Astrocyte (in vitro differentiated cells and primary cell): ENCODE data around the gene FAM168A. TPM values are rescaled to one million over a fixed set of nuclear protein-coding genes. Genes with fewer than 3 reads are reported as not detected.

Experiments
- DNase-seq: peaks from one replicate; pipeline ENCODE4 v3.0.0-alpha.2; 2010; ENCODE audit warnings: low read depth
- FAIRE-seq: peaks from 2 replicates; lab custom pipeline; 2011; peaks lifted over from hg19 to GRCh38; lab: Jason Lieb, UNC
- H2AFZ ChIP-seq: 2 replicates; pipeline ENCODE4 v1.6.0; 2012; ENCODE audit warnings: low read depth, low read length, inconsistent platforms
- H3K27ac ChIP-seq: 2 replicates; pipeline ENCODE4 v1.5.1; 2011; ENCODE audit warnings: low read depth, low read length, inconsistent platforms
- H3K27me3 ChIP-seq: 2 replicates; pipeline ENCODE4 v1.6.0; 2011; ENCODE audit warnings: low read length, inconsistent platforms; ENCODE audit not compliant: insufficient read depth
- H3K36me3 ChIP-seq: 2 replicates; pipeline ENCODE4 v1.5.1; 2011; ENCODE audit warnings: low read length, inconsistent platforms; ENCODE audit not compliant: insufficient read depth
- H3K4me1 ChIP-seq: 2 replicates; pipeline ENCODE4 v1.5.1; 2011; ENCODE audit warnings: low read length, inconsistent platforms; ENCODE audit not compliant: insufficient read depth
- H3K4me2 ChIP-seq: 2 replicates; pipeline ENCODE4 v1.6.0; 2012; ENCODE audit warnings: low read length, inconsistent platforms
- H3K4me3 ChIP-seq: 2 replicates; pipeline ENCODE4 v1.5.1; 2011; ENCODE audit warnings: low read depth, mild to moderate bottlenecking, low read length, inconsistent platforms; ENCODE audit not compliant: insufficient read depth
- H3K79me2 ChIP-seq: 2 replicates; pipeline ENCODE4 v1.6.0; 2012; ENCODE audit warnings: mild to moderate bottlenecking, low read length, inconsistent platforms; ENCODE audit not compliant: insufficient read depth
- H3K9ac ChIP-seq: 2 replicates; pipeline ENCODE4 v1.6.0; 2012; ENCODE audit warnings: mild to moderate bottlenecking, low read length, inconsistent platforms
- H3K9me3 ChIP-seq: 2 replicates; pipeline ENCODE4 v1.5.1; 2012; ENCODE audit warnings: low read depth, mild to moderate bottlenecking, low read length, inconsistent platforms; ENCODE audit not compliant: insufficient read depth
- H4K20me1 ChIP-seq: 2 replicates; pipeline ENCODE4 v1.6.0; 2012; ENCODE audit warnings: low read length, inconsistent platforms; ENCODE audit not compliant: insufficient read depth
- H3K27ac Mint-ChIP-seq: one replicate; pipeline ENCODE4 v1.8.0; 2021; ENCODE audit warnings: mild to moderate bottlenecking, mixed read lengths; ENCODE audit not compliant: unreplicated experiment
- H3K27me3 Mint-ChIP-seq: one replicate; pipeline ENCODE4 v1.8.0; 2021; ENCODE audit warnings: low read depth, mixed read lengths; ENCODE audit not compliant: unreplicated experiment
- H3K36me3 Mint-ChIP-seq: one replicate; pipeline ENCODE4 v1.8.0; 2021; ENCODE audit warnings: low read depth, mixed read lengths; ENCODE audit not compliant: unreplicated experiment
- H3K4me1 Mint-ChIP-seq: one replicate; pipeline ENCODE4 v1.8.0; 2021; ENCODE audit warnings: low read depth, mixed read lengths; ENCODE audit not compliant: unreplicated experiment
- H3K4me3 Mint-ChIP-seq: one replicate; pipeline ENCODE4 v1.8.0; 2021; ENCODE audit warnings: mild to moderate bottlenecking, moderate library complexity, mixed read lengths; ENCODE audit not compliant: unreplicated experiment
- H3K9me3 Mint-ChIP-seq: one replicate; pipeline ENCODE4 v1.8.0; 2021; ENCODE audit warnings: mild to moderate bottlenecking, mixed read lengths; ENCODE audit not compliant: unreplicated experiment
- CTCF ChIP-seq: IDR thresholded peaks from 2 replicates; pipeline ENCODE4 v1.5.1; 2011; ENCODE audit warnings: low read depth, mild to moderate bottlenecking, inconsistent platforms, low read length, moderate library complexity; ENCODE audit not compliant: insufficient read depth
- EZH2 ChIP-seq: IDR thresholded peaks from 2 replicates; pipeline ENCODE4 v1.6.1; 2012; ENCODE audit warnings: mild to moderate bottlenecking, low read length, inconsistent platforms; ENCODE audit not compliant: insufficient read depth
- total RNA-seq: library from RNA; stranded (reverse); gene quantifications from 2 replicates; pipeline ENCODE4 v1.2.1, GENCODE V29; 2021

FAM168A gene
- total RNA-seq, 1 donor from 2014 or later, result 44.8 TPM

GRCh38 chr11:73645972-73646631 is 48.2 kb upstream of the FAM168A start, which contains the start of gene PLEKHB1:
Gene PLEKHB1, plus strand, starts transcription at chr11:73646581. Its CDS starts 28 bp downstream, at chr11:73646609.
- FAIRE-seq, result no peak

GRCh38 chr11:73645121-73645969 is 47.4 kb upstream of the FAM168A start:
- Mint-ChIP-seq H3K27me3 (peaks cover 7% of the 10 kb centered on the region), H3K4me1 (peaks cover 9% of the 10 kb centered on the region), H3K9me3 (no peaks in the 10 kb centered on the region), H3K36me3 (no peaks in the 10 kb centered on the region), H3K27ac (no peak overlapping the region), H3K4me3 (no peak overlapping the region)
- Histone ChIP-seq H3K4me1 (no peaks in the 10 kb centered on the region), H3K27me3 (peaks cover 7% of the 10 kb centered on the region), H3K27ac (no peak overlapping the region), H3K9me3 (no peaks in the 10 kb centered on the region), H3K4me2 (peak overlapping the region; percentile 41), H3K9ac (no peak overlapping the region), H3K36me3 (no peaks in the 10 kb centered on the region), H4K20me1 (no peaks in the 10 kb centered on the region), H3K4me3 (peak overlapping the region; percentile 0), H3K79me2 (no peaks in the 10 kb centered on the region), H2AFZ (peak overlapping the region; percentile 26)
- no peak for TF ChIP-seq EZH2
- no peak for TF ChIP-seq CTCF
- no peak for DNase-seq
- no peak for FAIRE-seq

More at GRCh38 chr11:73645972-73646631, 48.2 kb upstream of the FAM168A start, which contains the start of gene PLEKHB1:
- Mint-ChIP-seq H3K27me3 (peaks cover 4% of the 10 kb centered on the region), H3K36me3 (no peaks in the 10 kb centered on the region), H3K27ac (no peak within 1 kb of the TSS), H3K9me3 (no peaks in the 10 kb centered on the region), H3K4me3 (no peak within 1 kb of the TSS), H3K4me1 (peaks cover 9% of the 10 kb centered on the region)
- Histone ChIP-seq H3K9ac (no peak within 1 kb of the TSS), H3K79me2 (no peaks in the 10 kb centered on the region), H3K4me1 (no peaks in the 10 kb centered on the region), H3K27me3 (peaks cover 7% of the 10 kb centered on the region), H3K4me3 (peak within 1 kb of the TSS; percentile 0), H3K4me2 (peak within 1 kb of the TSS; percentile 65), H3K27ac (no peak within 1 kb of the TSS), H2AFZ (peak within 1 kb of the TSS; percentile 26), H3K36me3 (no peaks in the 10 kb centered on the region), H4K20me1 (no peaks in the 10 kb centered on the region), H3K9me3 (no peaks in the 10 kb centered on the region)
- TF ChIP-seq EZH2 (no peak), CTCF (no peak)
- DNase-seq, result no peak
